Liver (tissue), 3 donors: Measurements from ENCODE around the gene TENM3.

Experiments
- ATF3 ChIP-seq: IDR thresholded peaks from 2 replicates; pipeline ENCODE4 v1.6.1; 2016; ENCODE audit warnings: antibody characterized with exemption
- CTCF ChIP-seq: fragments of 150-350 bp; IDR thresholded peaks from 2 replicates; pipeline ENCODE4 v1.5.1; 2017; ENCODE audit warnings: improper control_type of control experiment, low read depth, low read length; ENCODE audit not compliant: missing input control
- EGR1 ChIP-seq, 2 donors: IDR thresholded peaks; 2 replicates each; pipeline ENCODE4 v1.6.1; 2016 to 2018; ENCODE audit warnings: antibody characterized with exemption in 2 of 2, low read depth in 2 of 2
- FOXA1 ChIP-seq: IDR thresholded peaks from 2 replicates; pipeline ENCODE4 v1.6.1; 2016; ENCODE audit warnings: antibody characterized with exemption
- GABPA ChIP-seq, 2 donors: IDR thresholded peaks in 1 of 2; conservative IDR thresholded peaks in 1 of 2; 2 replicates each; pipeline ENCODE4 v1.6.1; 2016; ENCODE audit warnings: antibody characterized with exemption in 2 of 2, mild to moderate bottlenecking in 1 of 2, moderate library complexity in 1 of 2
- JUND ChIP-seq, 2 donors: IDR thresholded peaks; 2 replicates each; pipeline ENCODE4 v1.6.1; 2016; ENCODE audit warnings: antibody characterized with exemption in 2 of 2
- MAX ChIP-seq: IDR thresholded peaks from 2 replicates; pipeline ENCODE4 v1.6.1; 2016; ENCODE audit warnings: antibody characterized with exemption
- NR2F2 ChIP-seq: IDR thresholded peaks from 2 replicates; pipeline ENCODE4 v1.6.1; 2016; ENCODE audit warnings: antibody characterized with exemption
- RAD21 ChIP-seq, 2 donors: IDR thresholded peaks; 2 replicates each; pipeline ENCODE4 v1.6.1; 2016; ENCODE audit warnings: antibody characterized with exemption in 2 of 2, mild to moderate bottlenecking in 2 of 2
- REST ChIP-seq: IDR thresholded peaks from 2 replicates; pipeline ENCODE4 v1.6.1; 2016; ENCODE audit warnings: antibody characterized with exemption, mild to moderate bottlenecking
- SP1 ChIP-seq: IDR thresholded peaks from 2 replicates; pipeline ENCODE4 v1.6.1; 2018; ENCODE audit warnings: antibody characterized with exemption, mild to moderate bottlenecking
- TAF1 ChIP-seq: conservative IDR thresholded peaks from 2 replicates; pipeline ENCODE4 v1.6.1; 2016; ENCODE audit warnings: antibody characterized with exemption, mild to moderate bottlenecking
- YY1 ChIP-seq: IDR thresholded peaks from 2 replicates; pipeline ENCODE4 v1.6.1; 2016; ENCODE audit warnings: antibody characterized with exemption, mild to moderate bottlenecking
- ZBTB33 ChIP-seq: IDR thresholded peaks from 2 replicates; pipeline ENCODE4 v1.6.1; 2016; ENCODE audit warnings: antibody characterized with exemption
- donor health status: healthy.
- donor health status: healthy.

GRCh38 chr4:182425302-182425701, 182.1 kb downstream of the TENM3 start:
- TF ChIP-seq CTCF (no peak), MAX (no peak), ATF3 (no peak), ZBTB33 (no peak), YY1 (no peak), TAF1 (no peak), JUND (IDR thresholded peaks at IDR 0.05) (no peak), GABPA (IDR thresholded peaks at IDR 0.05 in 1 of 2, conservative IDR thresholded peaks at IDR 0.05 in 1 of 2) (no peak), RAD21 (IDR thresholded peaks at IDR 0.05) (no peak), NR2F2 (no peak), REST (no peak), FOXA1 (no peak), SP1 (no peak), EGR1 (IDR thresholded peaks at IDR 0.05; ENCODE audit: low read depth in 2 of 2) (no peak)
